Fibroblast of lung (primary cell): Measurements from ENCODE around the gene GCG. TPM values are rescaled to one million over a fixed set of nuclear protein-coding genes. Genes with fewer than 3 reads are reported as not detected.

Experiments
- DNase-seq, 2 donors: peaks; one replicate each; pipeline versions ENCODE4 v3.0.0 to v3.0.0-alpha.2; 2010; ENCODE audit warnings: low read depth in 2 of 2
- H2AFZ ChIP-seq: 2 replicates; pipeline ENCODE4 v1.5.1; 2012; ENCODE audit warnings: low read length, control low read depth, inconsistent platforms
- H3K27ac ChIP-seq: 2 replicates; pipeline ENCODE4 v1.5.1; 2011; ENCODE audit warnings: low read length, control low read depth; ENCODE audit not compliant: insufficient read depth
- H3K27me3 ChIP-seq: 2 replicates; pipeline ENCODE4 v1.5.1; 2011; ENCODE audit warnings: mild to moderate bottlenecking, low read length; ENCODE audit not compliant: control insufficient read depth, insufficient read depth
- H3K36me3 ChIP-seq: 2 replicates; pipeline ENCODE4 v1.5.1; 2011; ENCODE audit warnings: low read length; ENCODE audit not compliant: control insufficient read depth, insufficient read depth
- H3K4me1 ChIP-seq: 2 replicates; pipeline ENCODE4 v1.5.1; 2011; ENCODE audit warnings: low read length; ENCODE audit not compliant: control insufficient read depth, insufficient read depth; ENCODE audit errors: extremely low read depth
- H3K4me2 ChIP-seq: 2 replicates; pipeline ENCODE4 v1.5.1; 2011; ENCODE audit warnings: low read length, control low read depth; ENCODE audit not compliant: insufficient read depth; ENCODE audit errors: extremely low read depth
- H3K4me3 ChIP-seq, 4 experiments: fragments of 200-600 bp in 1 of 4; sonication (generic) in 1 of 4; replicated peaks in 1 of 4; 2 replicates each; pipeline ENCODE4 v1.5.1; 2011 to 2016; ENCODE audit warnings: low read length in 4 of 4, low read depth in 3 of 4, mild to moderate bottlenecking in 3 of 4, control low read depth in 2 of 4, inconsistent platforms in 1 of 4, mixed read lengths in 1 of 4; ENCODE audit not compliant: insufficient read depth in 1 of 4; ENCODE audit errors: control extremely low read depth in 1 of 4
- H3K79me2 ChIP-seq: 2 replicates; pipeline ENCODE4 v1.5.1; 2012; ENCODE audit warnings: mild to moderate bottlenecking, low read length, inconsistent platforms; ENCODE audit not compliant: control insufficient read depth, insufficient read depth
- H3K9ac ChIP-seq: 2 replicates; pipeline ENCODE4 v1.5.1; 2011; ENCODE audit warnings: mild to moderate bottlenecking, low read length, control low read depth; ENCODE audit not compliant: insufficient read depth
- H3K9me3 ChIP-seq: 2 replicates; pipeline ENCODE4 v1.5.1; 2012; ENCODE audit warnings: low read depth, low read length; ENCODE audit not compliant: control insufficient read depth, insufficient read depth
- H4K20me1 ChIP-seq: 2 replicates; pipeline ENCODE4 v1.5.1; 2011; ENCODE audit warnings: low read length; ENCODE audit not compliant: control insufficient read depth, insufficient read depth; ENCODE audit errors: extremely low read depth
- CTCF ChIP-seq, 2 donors: IDR thresholded peaks in 1 of 2; conservative IDR thresholded peaks in 1 of 2; 1 replicate in 1 of 2; 2 replicates in 1 of 2; pipeline ENCODE4 v1.5.1; 2011 to 2012; ENCODE audit warnings: low read length in 2 of 2, control low read depth in 1 of 2, inconsistent platforms in 1 of 2, low read depth in 1 of 2, mild to moderate bottlenecking in 1 of 2
- EZH2 ChIP-seq: IDR thresholded peaks from 2 replicates; pipeline ENCODE4 v1.5.1; 2012; ENCODE audit warnings: low read length, control low read depth, mild to moderate bottlenecking; ENCODE audit errors: missing control alignments
- polyA plus RNA-seq, 2 donors: library from polyadenylated mRNA; depleted of rRNA in 1 of 2; stranded (reverse) in 1 of 2; unstranded in 1 of 2; fragments of >200 nt; gene quantifications; 2 replicates each; pipeline ENCODE4 v1.2.1, GENCODE V29; 2011 to 2012; ENCODE audit warnings: missing spikeins in 1 of 2
- total RNA-seq: library from RNA; depleted of rRNA; stranded (reverse); fragments of >200 nt; gene quantifications from 2 replicates; pipeline ENCODE4 v1.2.1, GENCODE V29; 2014

The GCG gene
- total and polyA plus RNA-seq, 2 donors (not counting 1 experiment from before 2014, with no cell fraction given): not detected

GRCh38 chr2:162184359-162184758, 32.3 kb upstream of the GCG start:
- no peaks in the 10 kb centered on the region for H3K9me3 ChIP-seq
- H3K4me2 ChIP-seq: no peak overlapping the region
- no peak overlapping the region for H2AFZ ChIP-seq
- no peaks in the 10 kb centered on the region for H4K20me1 ChIP-seq
- no peak overlapping the region for H3K4me3 ChIP-seq
- no peaks in the 10 kb centered on the region for H3K27me3 ChIP-seq
- no peak overlapping the region for H3K9ac ChIP-seq
- H3K36me3 ChIP-seq: peaks cover 5% of the 10 kb centered on the region
- no peaks in the 10 kb centered on the region for H3K79me2 ChIP-seq
- no peak for DNase-seq
- H3K27ac ChIP-seq: no peak overlapping the region
- TF ChIP-seq CTCF (conservative IDR thresholded peaks at IDR 0.05 in 1 of 2, IDR thresholded peaks at IDR 0.05 in 1 of 2; ENCODE audit: low read depth in 1 of 2, low read length in 2 of 2): no peak
- TF ChIP-seq EZH2: no peak
- H3K4me1 ChIP-seq: no peaks in the 10 kb centered on the region

- H3K4me1 ChIP-seq: no peaks in the 10 kb centered on the region
- no peak for TF ChIP-seq CTCF (conservative IDR thresholded peaks at IDR 0.05 in 1 of 2, IDR thresholded peaks at IDR 0.05 in 1 of 2; ENCODE audit: low read depth in 1 of 2, low read length in 2 of 2)
- TF ChIP-seq EZH2: no peak
- no peaks in the 10 kb centered on the region for H3K9me3 ChIP-seq
- peaks cover 8% of the 10 kb centered on the region for H3K36me3 ChIP-seq
- no peak overlapping the region for H3K4me2 ChIP-seq
- no peaks in the 10 kb centered on the region for H3K79me2 ChIP-seq
- H3K27ac ChIP-seq: no peak overlapping the region
- DNase-seq: no peak
- H3K9ac ChIP-seq: no peak overlapping the region
- H3K27me3 ChIP-seq: no peaks in the 10 kb centered on the region
- H4K20me1 ChIP-seq: no peaks in the 10 kb centered on the region
- H3K4me3 ChIP-seq: no peak overlapping the region
- no peak overlapping the region for H2AFZ ChIP-seq
These were observed 30.3 kb upstream of the GCG start for GRCh38 chr2:162182395-162182794.

GRCh38 chr2:162177301-162177700, 25.3 kb upstream of the GCG start:
- no peak overlapping the region for H3K4me3 ChIP-seq
- H4K20me1 ChIP-seq: no peaks in the 10 kb centered on the region
- TF ChIP-seq EZH2: no peak
- no peak for TF ChIP-seq CTCF (conservative IDR thresholded peaks at IDR 0.05 in 1 of 2, IDR thresholded peaks at IDR 0.05 in 1 of 2; ENCODE audit: low read depth in 1 of 2, low read length in 2 of 2)
- no peaks in the 10 kb centered on the region for H3K27me3 ChIP-seq
- peaks cover 6% of the 10 kb centered on the region for H3K36me3 ChIP-seq
- no peaks in the 10 kb centered on the region for H3K4me1 ChIP-seq
- no peak overlapping the region for H2AFZ ChIP-seq
- no peak overlapping the region for H3K27ac ChIP-seq
- DNase-seq: no peak
- H3K4me2 ChIP-seq: no peak overlapping the region
- H3K9ac ChIP-seq: no peak overlapping the region
- no peaks in the 10 kb centered on the region for H3K9me3 ChIP-seq
- H3K79me2 ChIP-seq: no peaks in the 10 kb centered on the region
